Activated CD8-positive, alpha-beta memory T cell treated with anti-CD3 and anti-CD28 coated beads for 36 hours (primary cell): Measurements from ENCODE around the gene FAM53B. TPM values are rescaled to one million over a fixed set of nuclear protein-coding genes. Genes with fewer than 3 reads are reported as not detected.
"Not testable (repeated sequence)": the region's sequence is repeated elsewhere in the genome, so short reads cannot be mapped to it uniquely, and the experiment has no call there.

ENCODE experiments used
- CTCF ChIA-PET: fragments of 350-600 bp; sonication (Branson Sonifier 250); formaldehyde crosslinking; loops from one replicate; lab custom pipeline; 2021; ENCODE audit warnings: antibody characterized with exemption; lab: Charles Lee
- POLR2A ChIA-PET: fragments of 350-600 bp; sonication (Branson Sonifier 250); formaldehyde crosslinking; loops from one replicate; lab custom pipeline; 2021; ENCODE audit warnings: antibody characterized with exemption; lab: Charles Lee
- total RNA-seq, 2 experiments: library from RNA; stranded (reverse); gene quantifications; one replicate each; pipeline ENCODE4 v1.2.3, GENCODE V29; 2021

The FAM53B gene
- total RNA-seq = 10 to 100 TPM; 20.6 to 21.5 TPM

- ChIA-PET CTCF (interaction anchor here (1.1 to 1.7 kb wide), 6 partner anchors 21 to 219 kb away, joined by 3 to 8 read pairs (median 3); no protein-coding TSS in a partner anchor), POLR2A (interaction anchor here (0.6 kb wide), 1 partner anchor 290 kb away, joined by 5 read pairs; no protein-coding TSS in a partner anchor)
These were observed at the start of gene FAM53B for GRCh38 chr10:124744102-124745050. TSS of gene FAM53B (minus strand) at chr10:124744378. CDS start at chr10:124706713, 37,665 bp downstream.

GRCh38 chr10:124792998-124793352, 48.8 kb upstream of the FAM53B start:
- CTCF ChIA-PET = interaction anchor here (2.0 kb wide), 1 partner anchor 9 kb away, joined by 5 read pairs; the partner anchor contains the start of gene ABRAXAS2
- POLR2A ChIA-PET = no interaction called here

GRCh38 chr10:124791547-124792348, 47.6 kb upstream of the FAM53B start, which contains the start of gene EEF1AKMT2:
TSS of gene EEF1AKMT2 (minus strand) at chr10:124791887. CDS start at chr10:124791833, 54 bp downstream.
- ChIA-PET POLR2A (interaction anchor here (1.0 to 1.5 kb wide), 3 partner anchors 10 to 126 kb away, joined by 3 to 13 read pairs (median 3); partner anchors contain the start of gene ABRAXAS2), CTCF (interaction anchor here (2.0 kb wide), 1 partner anchor 10 kb away, joined by 5 read pairs; the partner anchor contains the start of gene ABRAXAS2)

GRCh38 chr10:124782900-124783299, 38.7 kb upstream of the FAM53B start:
- POLR2A ChIA-PET, CTCF ChIA-PET: not testable (repeated sequence)

GRCh38 chr10:124768791-124769190, 24.6 kb upstream of the FAM53B start:
- CTCF ChIA-PET = interaction anchor here (0.6 kb wide), 1 partner anchor 17 kb away, joined by 3 read pairs; no protein-coding TSS in a partner anchor
- POLR2A ChIA-PET = no interaction called here

- CTCF ChIA-PET = no interaction called here
These were observed 21.1 kb upstream of the FAM53B start for GRCh38 chr10:124765256-124765655.

GRCh38 chr10:124763267-124763666, 19.1 kb upstream of the FAM53B start:
- ChIA-PET CTCF (interaction anchor here (0.6 to 2.3 kb wide), 3 partner anchors 14 to 191 kb away, joined by 3 to 8 read pairs (median 3); no protein-coding TSS in a partner anchor), POLR2A (no interaction called here)

More at GRCh38 chr10:124765256-124765655, 21.1 kb upstream of the FAM53B start:
- POLR2A ChIA-PET = no interaction called here

- ChIA-PET POLR2A (no interaction called here), CTCF (interaction anchor here (2.3 kb wide), 1 partner anchor 13 kb away, joined by 8 read pairs; no protein-coding TSS in a partner anchor)
These were observed 18.1 kb upstream of the FAM53B start for GRCh38 chr10:124762281-124762680.

- CTCF ChIA-PET = interaction anchor here (0.9 kb wide), 1 partner anchor 15 kb away, joined by 4 read pairs; no protein-coding TSS in a partner anchor
These were observed 12.2 kb upstream of the FAM53B start for GRCh38 chr10:124756156-124756903.

GRCh38 chr10:124755581-124755980, 11.4 kb upstream of the FAM53B start:
- ChIA-PET CTCF (no interaction called here), POLR2A (no interaction called here)

More at GRCh38 chr10:124756156-124756903, 12.2 kb upstream of the FAM53B start:
- POLR2A ChIA-PET = no interaction called here

- ChIA-PET CTCF (no interaction called here), POLR2A (no interaction called here)
These were observed 10.0 kb upstream of the FAM53B start for GRCh38 chr10:124754227-124754626.

GRCh38 chr10:124748953-124749645, 4.9 kb upstream of the FAM53B start:
- ChIA-PET POLR2A (interaction anchor here (1.0 kb wide), 2 partner anchors 16 to 219 kb away, joined by 3 read pairs; no protein-coding TSS in a partner anchor), CTCF (interaction anchor here (0.6 to 1.9 kb wide), 6 partner anchors 13 to 219 kb away, joined by 3 to 8 read pairs (median 4); no protein-coding TSS in a partner anchor)

- ChIA-PET CTCF (interaction anchor here (0.6 to 1.6 kb wide), 3 partner anchors 164 to 218 kb away, joined by 3 to 7 read pairs (median 3); no protein-coding TSS in a partner anchor), POLR2A (no interaction called here)
These were observed 4.0 kb upstream of the FAM53B start for GRCh38 chr10:124748166-124748565.

GRCh38 chr10:124747745-124748144, 3.6 kb upstream of the FAM53B start:
- ChIA-PET POLR2A (no interaction called here), CTCF (interaction anchor here (1.0 to 1.6 kb wide), 2 partner anchors 207 to 217 kb away, joined by 3 to 7 read pairs; no protein-coding TSS in a partner anchor)

GRCh38 chr10:124746992-124747391, 2.8 kb upstream of the FAM53B start:
- ChIA-PET POLR2A (no interaction called here), CTCF (interaction anchor here (1.6 kb wide), 1 partner anchor 217 kb away, joined by 7 read pairs; no protein-coding TSS in a partner anchor)

- CTCF ChIA-PET = interaction anchor here (0.7 to 1.4 kb wide), 4 partner anchors 17 to 221 kb away, joined by 3 to 4 read pairs (median 3); no protein-coding TSS in a partner anchor
- POLR2A ChIA-PET = not testable (repeated sequence)
These were observed 2.3 kb upstream of the FAM53B start for GRCh38 chr10:124746447-124746846.

- ChIA-PET CTCF (interaction anchor here (0.6 to 1.7 kb wide), 13 partner anchors 17 to 241 kb away, joined by 3 to 8 read pairs (median 3); partner anchors contain the start of gene ABRAXAS2), POLR2A (no interaction called here)
These were observed 1.5 kb upstream of the FAM53B start for GRCh38 chr10:124745673-124746072.
